ENCODE measurements around the gene SNED1.
A peak's percentile ranks its signal among the peaks of the same experiment; 100 is the strongest.

The SNED1 gene

GRCh38 chr2:241141214-241141770, 142.9 kb downstream of the SNED1 start:
- Histone ChIP-seq H3K4me3 (replicated peaks; ENCODE audit: insufficient read depth, low read length) (no peak overlapping the region), H3K27me3 (ENCODE audit: insufficient read depth, poor library complexity, severe bottlenecking) (no peaks in the 10 kb centered on the region), H3K27ac (replicated peaks) (no peak overlapping the region)
- no peak for DNase-seq (ENCODE audit: low read depth in 1 of 2, low spot score in 1 of 2)
- no peak for TF ChIP-seq GABPA (IDR thresholded peaks at IDR 0.05; ENCODE audit: low read depth)
- TF ChIP-seq SPI1 (IDR thresholded peaks at IDR 0.05; ENCODE audit: borderline replicate concordance, low read depth) = no peak
- TF ChIP-seq POLR2AphosphoS5 (IDR thresholded peaks at IDR 0.05; ENCODE audit: low read depth) = no peak
- no peak for TF ChIP-seq REST (IDR thresholded peaks at IDR 0.05; ENCODE audit: insufficient replicate concordance, low read depth)
- no peak for TF ChIP-seq CTCF (IDR thresholded peaks at IDR 0.05; ENCODE audit: insufficient read depth, low read length)

GRCh38 chr2:241142063-241142462, 143.6 kb downstream of the SNED1 start:
- DNase-seq (ENCODE audit: low read depth in 1 of 2, low spot score in 1 of 2) = no peak
- no peak overlapping the region for H3K4me3 ChIP-seq (replicated peaks; ENCODE audit: insufficient read depth, low read length)
- no peaks in the 10 kb centered on the region for H3K27me3 ChIP-seq (ENCODE audit: insufficient read depth, poor library complexity, severe bottlenecking)
- H3K27ac ChIP-seq (replicated peaks) = no peak overlapping the region
- peak; percentile 79 for TF ChIP-seq SPI1 (IDR thresholded peaks at IDR 0.05; ENCODE audit: borderline replicate concordance, low read depth)
- TF ChIP-seq POLR2AphosphoS5 (IDR thresholded peaks at IDR 0.05; ENCODE audit: low read depth) = no peak

GRCh38 chr2:241142593-241142992, 144.2 kb downstream of the SNED1 start:
- no peak overlapping the region for H3K27ac ChIP-seq (replicated peaks)
- H3K4me3 ChIP-seq (replicated peaks; ENCODE audit: insufficient read depth, low read length) = no peak overlapping the region
- DNase-seq (ENCODE audit: low read depth in 1 of 2, low spot score in 1 of 2) = no peak
- no peaks in the 10 kb centered on the region for H3K27me3 ChIP-seq (ENCODE audit: insufficient read depth, poor library complexity, severe bottlenecking)
- TF ChIP-seq REST (IDR thresholded peaks at IDR 0.05; ENCODE audit: insufficient replicate concordance, low read depth) (no peak), GABPA (IDR thresholded peaks at IDR 0.05; ENCODE audit: low read depth) (no peak), CTCF (IDR thresholded peaks at IDR 0.05; ENCODE audit: insufficient read depth, low read length) (no peak), POLR2AphosphoS5 (IDR thresholded peaks at IDR 0.05; ENCODE audit: low read depth) (no peak)
